Measurements from ENCODE around the gene NEAT1. TPM values are rescaled to one million over a fixed set of nuclear protein-coding genes. Genes with fewer than 3 reads are reported as not detected.

NEAT1 gene
- total RNA-seq, 1 donor from 2014 or later, result 114 TPM

DNA sequence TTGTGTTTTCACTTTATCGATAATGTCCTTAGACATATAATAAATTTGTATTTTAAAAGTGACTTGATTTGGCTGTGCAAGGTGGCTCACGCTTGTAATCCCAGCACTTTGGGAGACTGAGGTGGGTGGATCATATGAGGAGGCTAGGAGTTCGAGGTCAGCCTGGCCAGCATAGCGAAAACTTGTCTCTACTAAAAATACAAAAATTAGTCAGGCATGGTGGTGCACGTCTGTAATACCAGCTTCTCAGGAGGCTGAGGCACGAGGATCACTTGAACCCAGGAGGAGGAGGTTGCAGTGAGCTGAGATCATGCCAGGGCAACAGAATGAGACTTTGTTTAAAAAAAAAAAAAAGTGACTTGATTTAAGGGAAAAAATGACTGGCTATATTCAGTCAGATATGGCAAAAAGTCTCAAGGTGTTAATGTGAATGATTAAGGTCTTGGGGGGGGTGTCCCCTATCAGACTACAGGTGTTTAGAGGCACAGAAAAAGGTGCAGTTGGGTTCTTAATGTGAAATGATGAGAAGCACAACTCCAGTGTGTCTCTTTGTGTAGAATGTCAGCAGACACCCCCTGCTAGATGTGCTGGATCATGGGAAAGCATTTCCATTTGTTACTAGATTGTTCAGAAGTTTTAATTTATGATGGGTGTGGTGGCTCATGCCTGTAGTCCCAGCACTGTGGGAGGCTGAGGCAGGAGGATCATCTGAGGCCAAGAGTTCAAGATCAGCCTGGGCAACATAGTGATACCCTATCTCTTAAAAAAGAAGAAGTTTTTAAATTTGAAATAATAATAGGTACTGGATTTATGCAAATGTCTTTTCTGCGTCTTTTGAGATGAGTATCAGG, 17.0 kb downstream of the NEAT1 start:
- H3K4me3 ChIP-seq (ENCODE audit: low read depth, low read length), result no peak overlapping the region
- H3K27me3 ChIP-seq (ENCODE audit: control insufficient read depth, insufficient read depth, low read length), result no peaks in the 10 kb centered on the region
- no peak for TF ChIP-seq CTCF (IDR thresholded peaks at IDR 0.05; ENCODE audit: insufficient read depth, low read length, severe bottlenecking)
- FAIRE-seq (no peak), DNase-seq (ENCODE audit: low read depth) (peak; percentile 33)
- peaks cover 28% of the 10 kb centered on the region for H3K36me3 ChIP-seq (ENCODE audit: control insufficient read depth, insufficient read depth, low read length)

DNA sequence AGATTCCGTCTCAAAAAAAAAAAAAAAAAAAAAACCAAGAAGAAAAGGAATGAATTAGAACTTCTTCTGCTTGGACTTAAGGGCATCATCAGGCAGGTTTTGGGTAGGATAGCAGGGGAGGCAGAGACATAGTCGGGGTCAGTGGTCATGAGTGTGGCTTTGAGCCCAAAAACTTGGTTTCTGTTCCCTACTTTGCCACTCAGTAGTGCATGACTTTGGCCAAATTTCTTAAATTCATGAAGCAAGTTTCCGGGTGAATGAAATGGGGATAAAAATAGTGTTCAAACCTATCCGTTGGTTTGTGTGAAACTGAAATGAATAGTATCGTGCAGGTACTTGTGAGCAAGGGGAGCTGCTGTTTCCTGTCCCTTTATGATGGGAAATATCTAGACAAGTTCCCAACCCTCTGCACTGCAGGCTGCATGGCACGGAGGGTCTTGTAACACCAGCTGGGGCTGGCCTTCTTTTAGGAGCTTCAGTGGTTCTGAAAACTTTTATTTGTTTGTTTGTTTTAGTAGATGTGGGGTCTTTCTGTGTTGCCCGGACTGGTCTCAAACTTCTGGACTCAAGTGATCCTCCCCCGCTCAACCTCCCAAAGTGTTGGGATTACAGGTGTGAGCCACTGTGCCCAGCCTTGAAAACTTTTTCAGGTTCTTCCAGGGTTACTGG, 18.4 kb downstream of the NEAT1 start:
- TF ChIP-seq CTCF (IDR thresholded peaks at IDR 0.05; ENCODE audit: insufficient read depth, low read length, severe bottlenecking), result no peak
- Histone ChIP-seq H3K36me3 (ENCODE audit: control insufficient read depth, insufficient read depth, low read length) (peaks cover 25% of the 10 kb centered on the region), H3K27me3 (ENCODE audit: control insufficient read depth, insufficient read depth, low read length) (no peaks in the 10 kb centered on the region), H3K4me3 (ENCODE audit: low read depth, low read length) (no peak overlapping the region)
- peak; percentile 34 for DNase-seq (ENCODE audit: low read depth)
- no peak for FAIRE-seq

DNA sequence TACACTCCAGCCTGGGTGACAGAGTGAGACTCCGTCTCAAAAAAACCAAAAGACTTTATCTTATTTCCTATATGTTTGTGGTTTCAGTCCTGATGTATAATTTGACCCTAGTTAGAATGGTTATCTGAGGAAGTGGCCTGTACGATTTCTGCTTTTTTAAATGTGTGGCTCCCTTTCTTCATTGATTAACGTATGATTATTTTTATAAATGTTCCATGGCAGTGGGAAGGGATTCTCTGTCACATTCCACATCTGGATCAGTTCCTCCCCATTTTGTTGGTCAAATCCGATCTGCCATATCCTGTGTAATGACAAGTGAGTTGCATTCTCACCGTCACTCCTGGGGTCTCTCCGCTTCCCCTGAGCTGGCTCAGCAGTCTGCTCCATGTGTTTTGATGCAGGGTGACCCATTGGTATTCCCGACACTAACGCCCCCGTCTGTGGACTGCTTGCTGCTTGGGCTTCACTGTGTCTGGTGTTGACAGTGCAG, 20.3 kb downstream of the NEAT1 start:
- Histone ChIP-seq H3K4me3 (ENCODE audit: low read depth, low read length) (no peak overlapping the region), H3K36me3 (ENCODE audit: control insufficient read depth, insufficient read depth, low read length) (peaks cover 16% of the 10 kb centered on the region), H3K27me3 (ENCODE audit: control insufficient read depth, insufficient read depth, low read length) (no peaks in the 10 kb centered on the region)
- DNase-seq (ENCODE audit: low read depth), result peak; percentile 23
- no peak for FAIRE-seq
- no peak for TF ChIP-seq CTCF (IDR thresholded peaks at IDR 0.05; ENCODE audit: insufficient read depth, low read length, severe bottlenecking)

DNA sequence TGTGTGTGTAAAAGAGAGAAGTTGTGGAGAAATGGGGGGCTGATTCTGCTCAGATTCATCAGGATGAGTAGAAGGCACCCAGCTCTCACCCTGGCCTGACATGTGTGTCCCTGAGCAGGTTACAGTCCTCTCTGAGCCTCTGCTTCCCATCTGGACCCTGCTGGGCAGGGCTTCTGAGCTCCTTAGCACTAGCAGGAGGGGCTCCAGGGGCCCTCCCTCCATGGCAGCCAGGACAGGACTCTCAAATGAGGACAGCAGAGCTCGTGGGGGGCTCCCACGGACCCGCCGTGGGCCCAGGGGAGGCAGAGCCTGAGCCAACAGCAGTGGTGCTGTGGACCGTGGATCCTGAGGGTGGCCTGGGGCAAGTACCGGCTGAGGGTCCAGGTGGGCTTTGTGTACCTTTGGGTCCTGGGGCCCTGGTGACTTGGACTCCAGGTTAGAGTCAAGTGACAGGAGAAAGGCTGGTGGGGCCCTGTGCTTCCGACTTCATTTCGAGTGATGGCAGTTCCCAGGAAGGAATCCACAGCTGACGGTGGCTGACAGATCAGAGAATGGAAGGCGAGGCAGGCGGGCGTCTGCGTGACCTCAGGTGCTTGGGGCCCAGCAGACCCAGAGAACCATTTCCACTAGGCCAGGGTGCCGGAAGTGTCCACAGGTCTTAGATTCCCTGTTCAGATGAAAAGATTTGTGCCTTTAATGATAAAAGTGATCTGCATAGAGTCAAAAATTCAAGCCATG, 21.9 kb downstream of the NEAT1 start:
- FAIRE-seq (no peak), DNase-seq (ENCODE audit: low read depth) (peak; percentile 26)
- peaks cover 14% of the 10 kb centered on the region for H3K36me3 ChIP-seq (ENCODE audit: control insufficient read depth, insufficient read depth, low read length)
- TF ChIP-seq CTCF (IDR thresholded peaks at IDR 0.05; ENCODE audit: insufficient read depth, low read length, severe bottlenecking), result no peak
- H3K27me3 ChIP-seq (ENCODE audit: control insufficient read depth, insufficient read depth, low read length), result no peaks in the 10 kb centered on the region
- H3K4me3 ChIP-seq (ENCODE audit: low read depth, low read length), result no peak overlapping the region

GRCh38 chr11:65445101-65445603, 22.6 kb downstream of the NEAT1 start:
- H3K27me3 ChIP-seq (ENCODE audit: control insufficient read depth, insufficient read depth, low read length), result no peaks in the 10 kb centered on the region
- peaks cover 14% of the 10 kb centered on the region for H3K36me3 ChIP-seq (ENCODE audit: control insufficient read depth, insufficient read depth, low read length)
- no peak for FAIRE-seq
- H3K4me3 ChIP-seq (ENCODE audit: low read depth, low read length), result no peak overlapping the region
- DNase-seq (ENCODE audit: low read depth), result peak; percentile 49
- no peak for TF ChIP-seq CTCF (IDR thresholded peaks at IDR 0.05; ENCODE audit: insufficient read depth, low read length, severe bottlenecking)

Data from bronchial epithelial cell (primary cell).